CD4-positive, CD25-positive, alpha-beta regulatory T cell (primary cell): Measurements from ENCODE around the gene LATS2. TPM values are rescaled to one million over a fixed set of nuclear protein-coding genes. Genes with fewer than 3 reads are reported as not detected.

Experiments used
- ATAC-seq, 2 donors: fragments of 150-1000 bp; cut with Tn5 transposase; one replicate each; pipeline ENCODE4 v1.10.0; 2021; ENCODE audit warnings: low read depth in 2 of 2, moderate number of reproducible peaks in 2 of 2, moderate library complexity in 1 of 2
- DNase-seq, 3 donors: peaks; one replicate each; pipeline versions ENCODE4 v3.0.0 to v3.0.0-alpha.2; 2012 to 2022; ENCODE audit warnings: mixed read lengths in 1 of 3
- H3K27ac ChIP-seq: one replicate; pipeline ENCODE4 v1.7.0; 2013; ENCODE audit warnings: mild to moderate bottlenecking, low read length; ENCODE audit not compliant: insufficient read depth, poor library complexity, severe bottlenecking
- H3K27me3 ChIP-seq: one replicate; pipeline ENCODE4 v1.7.0; 2013; ENCODE audit warnings: low read length; ENCODE audit not compliant: control insufficient read depth, insufficient read depth
- H3K36me3 ChIP-seq: one replicate; pipeline ENCODE4 v1.7.0; 2013; ENCODE audit warnings: mild to moderate bottlenecking, low read length, moderate library complexity; ENCODE audit not compliant: control insufficient read depth, insufficient read depth
- H3K4me1 ChIP-seq: 2 replicates; pipeline ENCODE4 v1.7.0; 2013; ENCODE audit warnings: mild to moderate bottlenecking, low read length; ENCODE audit not compliant: insufficient read depth, control insufficient read depth, poor library complexity, severe bottlenecking
- H3K4me3 ChIP-seq: one replicate; pipeline ENCODE4 v1.7.0; 2013; ENCODE audit warnings: low read depth, mild to moderate bottlenecking, low read length, moderate library complexity
- H3K9me3 ChIP-seq, 2 experiments: 1 replicate in 1 of 2; 2 replicates in 1 of 2; pipeline ENCODE4 v1.7.0; 2013; ENCODE audit warnings: low read length in 2 of 2, mild to moderate bottlenecking in 1 of 2, moderate library complexity in 1 of 2; ENCODE audit not compliant: control insufficient read depth in 2 of 2
- H3K27ac Mint-ChIP-seq, 3 donors: one replicate each; pipeline ENCODE4 v1.8.0; 2020 to 2022; ENCODE audit warnings: mild to moderate bottlenecking in 3 of 3, mixed read lengths in 3 of 3, moderate library complexity in 2 of 3
- H3K27me3 Mint-ChIP-seq: one replicate; pipeline ENCODE4 v1.8.0; 2022; ENCODE audit warnings: mild to moderate bottlenecking, mixed read lengths
- H3K36me3 Mint-ChIP-seq: one replicate; pipeline ENCODE4 v1.8.0; 2020; ENCODE audit warnings: mixed read lengths
- H3K4me1 Mint-ChIP-seq, 4 donors: one replicate each; pipeline ENCODE4 v1.8.0; 2020 to 2022; ENCODE audit warnings: mixed read lengths in 4 of 4, mild to moderate bottlenecking in 1 of 4
- H3K4me3 Mint-ChIP-seq, 4 donors: one replicate each; pipeline ENCODE4 v1.8.0; 2020 to 2022; ENCODE audit warnings: mild to moderate bottlenecking in 4 of 4, mixed read lengths in 4 of 4, moderate library complexity in 3 of 4
- H3K9me3 Mint-ChIP-seq, 7 donors: one replicate each; pipeline ENCODE4 v1.8.0; 2020 to 2022; ENCODE audit warnings: mixed read lengths in 7 of 7, mild to moderate bottlenecking in 3 of 7, moderate library complexity in 2 of 7
- polyA plus RNA-seq, 4 donors: library from polyadenylated mRNA; unstranded; fragments of 300-500 nt; fragmentation: Illumina TruSeq; gene quantifications; one replicate each; pipeline ENCODE4 v1.2.3, GENCODE V29; 2021
- total RNA-seq: library from RNA; stranded (reverse); gene quantifications from one replicate; pipeline ENCODE4 v1.2.3, GENCODE V29; 2022

The LATS2 gene
- total and polyA plus RNA-seq, 5 donors from 2014 or later = 0.35 TPM; not detected in 4

- Mint-ChIP-seq H3K4me3 (peak overlapping the region; percentile 52 to 78 (median 71)), H3K4me1 (peaks cover 0 to 8% (median 5%) of the 10 kb centered on the region in 4 donors), H3K27me3 (peaks cover 74% of the 10 kb centered on the region), H3K9me3 (no peaks in the 10 kb centered on the region), H3K27ac (no peak overlapping the region), H3K36me3 (no peaks in the 10 kb centered on the region)
- no peak for DNase-seq
- Histone ChIP-seq H3K27me3 (peaks cover 27% of the 10 kb centered on the region), H3K4me1 (peaks cover 16% of the 10 kb centered on the region), H3K9me3 (no peaks in the 10 kb centered on the region), H3K36me3 (no peaks in the 10 kb centered on the region), H3K4me3 (no peak overlapping the region), H3K27ac (no peak overlapping the region)
- ATAC-seq = no peak
Measured at GRCh38 chr13:21059641-21060337, 1.6 kb downstream of the LATS2 start.

GRCh38 chr13:21058361-21058760, 3.0 kb downstream of the LATS2 start:
- Mint-ChIP-seq H3K27ac (no peak overlapping the region), H3K36me3 (no peaks in the 10 kb centered on the region), H3K4me3 (peak overlapping the region in 1 of 4 donors; percentile 66), H3K27me3 (peaks cover 66% of the 10 kb centered on the region), H3K4me1 (peaks cover 0 to 8% (median 5%) of the 10 kb centered on the region in 4 donors), H3K9me3 (no peaks in the 10 kb centered on the region)
- Histone ChIP-seq H3K36me3 (no peaks in the 10 kb centered on the region), H3K27ac (no peak overlapping the region), H3K4me3 (no peak overlapping the region), H3K4me1 (peaks cover 16% of the 10 kb centered on the region), H3K27me3 (peaks cover 27% of the 10 kb centered on the region), H3K9me3 (no peaks in the 10 kb centered on the region)
- no peak for ATAC-seq
- no peak for DNase-seq

- Mint-ChIP-seq H3K27me3 (peaks cover 51% of the 10 kb centered on the region), H3K4me3 (no peak overlapping the region), H3K36me3 (no peaks in the 10 kb centered on the region), H3K4me1 (peaks cover 0 to 4% (median 2%) of the 10 kb centered on the region in 4 donors), H3K27ac (no peak overlapping the region), H3K9me3 (no peaks in the 10 kb centered on the region)
- Histone ChIP-seq H3K4me1 (peaks cover 5% of the 10 kb centered on the region), H3K4me3 (no peak overlapping the region), H3K36me3 (no peaks in the 10 kb centered on the region), H3K9me3 (no peaks in the 10 kb centered on the region), H3K27me3 (peaks cover 18% of the 10 kb centered on the region), H3K27ac (no peak overlapping the region)
- DNase-seq (no peak), ATAC-seq (no peak)
Measured at GRCh38 chr13:21055511-21056045, 5.8 kb downstream of the LATS2 start.

- no peak overlapping the region for H3K4me3 ChIP-seq
- H3K27ac Mint-ChIP-seq = no peak overlapping the region
- no peak overlapping the region for H3K4me3 Mint-ChIP-seq
- no peaks in the 10 kb centered on the region for H3K4me1 ChIP-seq
- no peak for ATAC-seq
- peaks cover 49% of the 10 kb centered on the region for H3K27me3 Mint-ChIP-seq
- H3K36me3 Mint-ChIP-seq = no peaks in the 10 kb centered on the region
- peaks cover 17% of the 10 kb centered on the region for H3K27me3 ChIP-seq
- H3K36me3 ChIP-seq = no peaks in the 10 kb centered on the region
- no peak for DNase-seq
- peaks cover 0 to 4% (median 2%) of the 10 kb centered on the region in 4 donors for H3K4me1 Mint-ChIP-seq
- H3K9me3 Mint-ChIP-seq = no peaks in the 10 kb centered on the region
- no peak overlapping the region for H3K27ac ChIP-seq
- no peaks in the 10 kb centered on the region for H3K9me3 ChIP-seq
Measured at GRCh38 chr13:21055016-21055415, 6.4 kb downstream of the LATS2 start.

GRCh38 chr13:21054313-21054712, 7.1 kb downstream of the LATS2 start:
- Histone ChIP-seq H3K27me3 (peaks cover 13% of the 10 kb centered on the region), H3K36me3 (no peaks in the 10 kb centered on the region), H3K9me3 (no peaks in the 10 kb centered on the region), H3K4me3 (no peak overlapping the region), H3K27ac (no peak overlapping the region), H3K4me1 (no peaks in the 10 kb centered on the region)
- Mint-ChIP-seq H3K27me3 (peaks cover 42% of the 10 kb centered on the region), H3K4me1 (peaks cover 0 to 2% (median under 1%) of the 10 kb centered on the region in 4 donors), H3K27ac (no peak overlapping the region), H3K36me3 (no peaks in the 10 kb centered on the region), H3K4me3 (no peak overlapping the region), H3K9me3 (no peaks in the 10 kb centered on the region)
- ATAC-seq = no peak
- DNase-seq = no peak

GRCh38 chr13:21053231-21053630, 8.2 kb downstream of the LATS2 start:
- Histone ChIP-seq H3K9me3 (no peaks in the 10 kb centered on the region), H3K4me1 (no peaks in the 10 kb centered on the region), H3K27me3 (peaks cover 9% of the 10 kb centered on the region), H3K36me3 (no peaks in the 10 kb centered on the region), H3K27ac (no peak overlapping the region), H3K4me3 (no peak overlapping the region)
- DNase-seq (no peak), ATAC-seq (no peak)
- Mint-ChIP-seq H3K27me3 (peaks cover 31% of the 10 kb centered on the region), H3K9me3 (peaks cover 0 to 2% (median 0%) of the 10 kb centered on the region in 7 donors), H3K4me3 (no peak overlapping the region), H3K27ac (no peak overlapping the region), H3K36me3 (no peaks in the 10 kb centered on the region), H3K4me1 (no peaks in the 10 kb centered on the region)

- Mint-ChIP-seq H3K4me1 (no peaks in the 10 kb centered on the region), H3K27ac (no peak overlapping the region), H3K27me3 (peaks cover 30% of the 10 kb centered on the region), H3K4me3 (no peak overlapping the region), H3K9me3 (peaks cover 0 to 2% (median 0%) of the 10 kb centered on the region in 7 donors), H3K36me3 (no peaks in the 10 kb centered on the region)
- DNase-seq (no peak), ATAC-seq (no peak)
- H3K4me1 ChIP-seq = no peaks in the 10 kb centered on the region
- no peaks in the 10 kb centered on the region for H3K9me3 ChIP-seq
- H3K27me3 ChIP-seq = peaks cover 4% of the 10 kb centered on the region
- H3K27ac ChIP-seq = no peak overlapping the region
- no peak overlapping the region for H3K4me3 ChIP-seq
- no peaks in the 10 kb centered on the region for H3K36me3 ChIP-seq
Measured at GRCh38 chr13:21051675-21052074, 9.7 kb downstream of the LATS2 start.
